NCI-H1417 (cell line): Measurements from ENCODE around the gene MECP2.

Experiments used
- DNase-seq, 3 experiments: peaks; one replicate each; lab custom pipeline; 2025; lab: John Stamatoyannopoulos, UW

Gene MECP2

GRCh38 chrX:154059729-154060245, 37.7 kb downstream of the MECP2 start:
- no peak for DNase-seq

DNA sequence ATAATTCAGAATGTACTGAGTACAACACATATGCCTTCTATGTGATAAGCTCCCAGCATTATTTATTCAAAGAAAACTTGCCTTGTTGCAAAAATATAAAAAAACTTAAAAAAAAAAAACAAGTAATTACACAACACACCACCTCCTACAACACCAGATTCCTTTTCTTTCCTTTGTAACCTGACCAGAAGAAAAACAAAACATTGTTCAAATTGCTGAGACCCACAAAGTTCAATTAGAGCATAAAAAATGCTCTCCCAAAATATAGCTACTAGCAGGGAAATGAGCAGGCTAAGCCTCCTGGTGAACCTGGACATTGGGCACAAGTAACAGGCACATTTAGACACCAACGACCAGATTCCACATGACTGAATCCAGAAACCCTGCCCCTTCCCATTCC, 38.3 kb downstream of the MECP2 start:
- DNase-seq: no peak

DNA sequence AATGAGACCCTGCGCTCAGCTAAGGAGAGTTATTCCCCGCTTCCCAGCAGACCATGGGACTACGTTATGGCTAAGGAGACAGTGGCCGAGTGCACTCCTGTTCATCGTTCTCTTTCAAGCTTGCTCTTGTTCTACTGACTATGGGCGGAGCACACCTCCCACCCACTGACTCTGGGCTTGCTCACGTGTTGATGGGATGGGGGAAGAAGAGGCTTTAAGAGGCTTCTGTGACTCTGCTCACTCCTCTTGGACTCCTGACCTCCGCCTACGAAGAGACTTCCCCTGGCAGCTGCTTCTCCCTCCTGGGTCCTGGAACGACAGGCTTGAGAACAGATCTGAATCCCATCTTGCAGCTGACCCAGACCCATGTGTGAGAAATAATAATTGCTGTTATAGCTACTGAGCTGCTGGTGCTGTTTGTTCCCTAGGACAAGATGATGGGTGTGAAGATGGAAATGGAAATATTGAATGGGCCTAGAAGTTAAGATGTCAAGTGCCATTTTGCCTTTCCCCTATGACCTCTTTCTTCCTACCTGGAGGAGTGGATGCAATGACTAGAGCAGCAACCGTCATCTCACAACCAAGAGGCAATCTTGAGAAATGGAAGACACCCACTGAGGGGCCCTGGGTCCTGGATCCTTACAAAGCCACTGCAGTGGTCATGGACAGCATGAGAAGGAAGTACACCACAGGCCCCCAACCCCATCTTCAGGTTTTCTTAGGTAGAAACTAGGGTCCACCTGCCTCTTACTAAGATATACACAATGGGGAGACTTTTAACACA, 39.1 kb downstream of the MECP2 start:
- DNase-seq: no peak

GRCh38 chrX:154057791-154058190, 39.7 kb downstream of the MECP2 start:
- no peak for DNase-seq

DNA sequence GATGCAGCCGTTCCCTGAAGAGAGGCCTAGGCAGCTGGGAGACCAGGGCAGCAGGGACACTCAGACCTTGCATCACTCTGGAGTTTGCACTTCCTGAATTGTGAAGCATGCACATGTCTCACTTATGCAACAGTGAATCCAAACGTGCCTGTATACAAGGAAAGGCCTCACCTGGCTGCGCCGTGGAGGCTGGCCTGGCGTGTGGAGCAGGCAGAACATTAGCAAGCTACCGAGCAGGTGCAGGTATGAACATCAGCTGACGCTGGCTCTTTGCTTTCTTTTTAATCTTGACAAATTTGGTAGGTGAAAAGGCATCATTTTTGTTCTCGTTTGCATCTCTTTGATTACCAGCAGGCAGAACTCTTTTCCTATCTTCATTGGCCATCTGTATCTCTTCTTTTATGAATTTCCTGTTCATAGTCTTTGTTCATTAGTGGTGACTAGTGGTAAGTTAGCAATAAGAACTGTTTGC, 40.7 kb downstream of the MECP2 start:
- peak in 1 of 3 experiments; percentile 36 for DNase-seq

- peak; percentile 22 to 72 (median 53) for DNase-seq
Observed at GRCh38 chrX:154051201-154051810, 46.2 kb downstream of the MECP2 start.

- DNase-seq: no peak
Observed at GRCh38 chrX:154050113-154050495, 47.4 kb downstream of the MECP2 start.

GRCh38 chrX:154049209-154050112, 48.1 kb downstream of the MECP2 start:
- DNase-seq: no peak

DNA sequence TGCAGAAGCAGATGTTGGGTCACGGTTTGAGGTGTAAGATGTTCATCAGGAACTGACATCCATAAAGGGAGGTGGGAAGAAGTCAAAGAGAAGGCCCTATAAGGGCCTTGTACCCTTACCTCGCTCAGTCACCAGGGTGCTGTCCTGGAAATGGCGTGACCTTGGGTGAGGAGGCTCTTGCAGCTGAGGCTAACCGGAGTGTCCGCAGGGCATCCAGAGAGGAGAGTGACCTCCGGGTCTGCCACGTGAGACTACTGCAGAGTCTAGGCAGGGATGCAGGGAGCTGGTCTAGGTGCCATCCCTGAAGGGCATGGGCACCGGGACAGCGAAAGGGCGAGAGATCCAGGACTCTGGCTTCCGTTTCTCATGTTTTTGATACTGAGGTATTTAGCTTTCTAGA, 49.1 kb downstream of the MECP2 start:
- DNase-seq: no peak

GRCh38 chrX:154046940-154047610, 50.4 kb downstream of the MECP2 start:
- no peak for DNase-seq

DNA sequence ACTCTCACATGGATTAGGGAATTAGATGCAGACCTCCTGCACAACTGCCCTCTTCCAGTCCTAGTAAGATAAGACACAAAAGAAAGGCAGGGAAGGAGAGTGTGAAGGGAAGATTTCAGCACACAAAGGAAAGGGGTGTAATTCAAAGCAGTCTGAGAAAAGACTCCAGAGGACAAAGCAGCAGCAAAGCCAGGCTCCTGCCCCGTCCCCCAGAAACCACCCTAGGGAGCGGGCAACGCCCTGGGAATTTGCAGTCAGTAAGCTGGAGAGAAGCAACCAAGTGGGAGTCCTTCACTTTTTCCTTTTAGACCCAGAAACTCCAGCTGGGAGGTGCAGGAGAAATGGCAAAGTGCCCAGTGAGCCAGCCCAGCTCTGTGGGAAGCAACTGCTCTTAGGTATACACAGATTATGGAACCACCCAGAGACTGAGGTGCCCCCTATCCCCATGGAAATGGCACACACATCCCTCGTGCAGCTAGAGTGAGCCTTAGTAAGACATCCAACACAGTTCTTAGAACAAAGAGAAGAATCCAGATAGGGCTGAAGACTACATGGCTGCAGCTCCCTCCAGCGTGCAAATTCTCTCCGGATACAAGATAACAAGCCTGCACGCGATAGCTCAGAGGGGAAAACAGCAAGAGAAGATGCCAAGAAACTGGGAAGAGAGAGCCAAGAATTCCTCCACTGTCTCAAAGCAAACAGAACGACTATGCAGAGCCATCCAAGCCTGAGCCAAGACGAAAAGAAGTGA, 51.3 kb downstream of the MECP2 start:
- DNase-seq: peak in 1 of 3 experiments; percentile 30

DNA sequence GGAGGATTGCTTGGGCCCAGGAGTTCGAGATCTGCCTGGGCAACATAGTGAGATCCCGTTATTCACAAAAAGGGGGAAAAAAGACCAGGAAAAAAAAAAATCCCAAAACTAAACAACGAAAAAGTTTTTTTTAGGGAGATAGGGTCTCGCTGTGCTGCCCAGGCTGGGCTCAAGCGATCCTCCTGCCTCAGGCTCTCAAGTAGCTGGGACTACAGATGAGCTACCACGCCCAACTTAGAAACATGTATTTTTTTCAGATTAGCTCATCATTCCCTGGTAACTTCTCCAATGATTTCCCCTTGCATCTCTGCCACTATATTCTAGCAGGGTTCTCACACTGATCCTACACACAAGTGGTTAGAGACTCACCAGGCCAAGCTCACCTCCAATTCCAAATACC, 53.4 kb downstream of the MECP2 start:
- no peak for DNase-seq

DNA sequence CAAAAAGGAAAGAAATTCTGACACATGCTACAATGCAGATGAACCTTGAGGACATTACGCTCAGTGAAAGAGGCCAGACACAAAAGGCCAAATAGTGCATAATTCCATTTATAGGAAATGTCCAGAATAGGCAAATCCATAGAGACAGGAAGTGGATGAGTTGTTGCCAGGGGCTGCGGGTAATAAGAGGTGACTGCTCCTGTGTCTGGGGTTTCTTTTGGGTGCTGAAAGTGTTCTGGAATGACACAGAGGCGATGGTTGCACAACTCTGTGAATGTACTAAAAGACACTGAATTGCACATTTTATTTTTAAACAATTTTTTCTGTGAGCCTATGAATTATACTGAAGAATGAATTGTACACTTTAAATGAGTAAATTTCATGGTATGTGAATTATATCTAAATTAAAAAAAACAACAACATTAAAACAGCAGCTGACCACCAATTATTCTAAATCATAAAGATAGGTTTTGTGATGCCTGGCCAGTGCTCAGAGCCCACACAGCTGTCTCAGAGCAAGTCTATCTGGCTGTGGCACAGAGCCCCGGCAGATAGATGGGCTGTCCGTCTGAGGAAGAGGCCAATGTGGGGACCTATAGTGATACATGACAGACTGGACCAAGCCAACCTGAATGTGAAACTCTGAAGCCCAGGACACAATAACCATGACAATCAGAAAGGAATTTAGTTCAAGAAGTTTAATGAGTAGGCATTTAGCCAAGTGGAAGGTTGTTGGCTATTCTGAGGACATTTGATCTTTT, 54.3 kb downstream of the MECP2 start:
- DNase-seq: no peak

DNA sequence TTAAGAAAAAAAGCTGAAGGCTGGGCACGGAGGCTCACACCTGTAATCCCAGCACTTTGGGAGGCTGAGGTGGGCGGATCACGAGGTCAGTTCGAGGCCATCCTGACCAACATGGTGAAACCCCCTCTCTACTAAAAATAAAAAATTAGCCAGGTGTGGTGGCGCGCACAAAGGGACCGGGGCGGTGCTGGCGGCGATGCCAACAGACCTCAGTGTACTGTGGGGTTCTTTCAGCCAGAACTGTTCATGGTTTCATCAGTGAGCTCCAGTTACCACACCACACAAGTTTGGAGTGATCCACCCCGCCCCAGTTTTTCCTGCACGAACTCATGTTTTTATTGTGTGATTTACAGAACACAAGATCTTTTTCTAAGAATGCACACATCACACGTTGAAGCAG, 56.7 kb downstream of the MECP2 start:
- DNase-seq: no peak

GRCh38 chrX:154040307-154040756, 57.2 kb downstream of the MECP2 start:
- DNase-seq: no peak

GRCh38 chrX:154039577-154039976, 57.9 kb downstream of the MECP2 start:
- no peak for DNase-seq

DNA sequence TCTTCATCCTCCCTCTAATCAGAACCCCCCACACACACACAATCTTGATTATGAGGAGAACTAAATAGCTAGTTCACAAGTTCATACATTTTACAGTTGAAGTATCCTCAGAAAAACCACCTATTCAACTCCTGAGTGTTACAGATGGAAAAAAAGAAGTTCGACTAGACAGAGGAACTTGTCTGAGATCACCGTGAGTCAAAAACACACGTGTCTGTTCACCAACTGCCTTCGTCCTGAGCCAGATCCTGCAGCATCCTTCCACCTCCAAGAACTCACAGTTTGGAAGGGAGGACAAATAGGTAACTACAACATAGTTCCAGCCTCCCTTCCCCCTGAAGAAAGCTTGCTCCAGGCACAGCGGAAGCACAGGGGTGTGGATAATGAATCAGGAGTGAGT, 58.9 kb downstream of the MECP2 start:
- no peak for DNase-seq

- no peak for DNase-seq
Observed at GRCh38 chrX:154037754-154038153, 59.8 kb downstream of the MECP2 start.

- DNase-seq: no peak
Observed at GRCh38 chrX:154036513-154036912, 61.0 kb downstream of the MECP2 start.

- DNase-seq: no peak
Observed at GRCh38 chrX:154033848-154034247, 63.7 kb downstream of the MECP2 start.
